ENCODE measurements around the gene SMIM10.
"Not testable (repeated sequence)": the region's sequence is repeated elsewhere in the genome, so short reads cannot be mapped to it uniquely, and the experiment has no call there.

The SMIM10 gene

DNA sequence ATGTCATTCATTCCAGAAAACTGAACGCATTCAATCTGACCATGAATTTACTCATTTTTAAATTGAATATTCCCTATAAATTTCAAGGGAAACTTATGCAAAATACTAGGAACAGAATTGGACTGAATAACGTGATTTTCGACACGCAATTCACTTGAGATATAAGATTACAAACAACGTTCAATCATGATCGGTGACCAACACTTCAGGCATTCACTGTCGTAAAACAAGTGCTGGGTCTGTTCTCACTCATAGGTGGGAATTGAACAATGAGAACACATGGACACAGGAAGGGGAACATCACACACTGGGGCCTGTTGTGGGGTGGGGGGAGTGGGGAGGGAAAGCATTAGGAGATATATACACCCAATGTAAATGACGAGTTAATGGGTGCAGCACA, 29.1 kb downstream of the SMIM10 start:
- H3K36me3 ChIP-seq (ENCODE audit: control insufficient read depth, insufficient read depth, low read length); H3K27me3 ChIP-seq (ENCODE audit: control insufficient read depth, insufficient read depth, low read length); H3K9me3 ChIP-seq (ENCODE audit: control insufficient read depth, low read length); H3K9ac ChIP-seq (ENCODE audit: low read length); H3K4me3 ChIP-seq (ENCODE audit: low read length); H3K4me1 ChIP-seq (ENCODE audit: control insufficient read depth, insufficient read depth, low read length): not testable (repeated sequence)

DNA sequence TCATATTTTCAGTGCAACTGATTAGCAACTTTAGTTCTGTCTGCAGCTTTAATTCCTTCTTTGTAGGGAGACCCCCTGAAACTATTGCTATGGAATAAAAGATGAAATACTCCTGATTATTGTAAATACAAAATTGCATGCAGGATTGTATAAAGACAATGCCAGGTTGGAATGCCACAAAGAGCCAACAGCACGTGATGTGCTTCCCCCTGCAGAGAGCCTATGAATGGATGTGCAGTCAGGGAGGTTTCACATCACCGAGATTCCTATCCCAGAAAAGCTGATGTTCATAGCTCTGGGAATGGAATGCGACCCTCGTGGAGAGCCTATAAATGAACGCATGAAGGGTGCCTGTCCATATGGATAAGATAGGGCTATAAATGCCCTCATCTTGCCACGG, 33.0 kb downstream of the SMIM10 start:
- H3K27me3 ChIP-seq (ENCODE audit: control insufficient read depth, insufficient read depth, low read length); H3K36me3 ChIP-seq (ENCODE audit: control insufficient read depth, insufficient read depth, low read length); H3K4me1 ChIP-seq (ENCODE audit: control insufficient read depth, insufficient read depth, low read length); H3K9me3 ChIP-seq (ENCODE audit: control insufficient read depth, low read length); H3K9ac ChIP-seq (ENCODE audit: low read length); H3K4me3 ChIP-seq (ENCODE audit: low read length): not testable (repeated sequence)

- no peaks in the 10 kb centered on the region for H3K36me3 ChIP-seq (ENCODE audit: control insufficient read depth, insufficient read depth, low read length)
- no peaks in the 10 kb centered on the region for H3K9me3 ChIP-seq (ENCODE audit: control insufficient read depth, low read length)
- no peak overlapping the region for H3K9ac ChIP-seq (ENCODE audit: low read length)
- no peaks in the 10 kb centered on the region for H3K27me3 ChIP-seq (ENCODE audit: control insufficient read depth, insufficient read depth, low read length)
- no peak overlapping the region for H3K4me3 ChIP-seq (ENCODE audit: low read length)
- peaks cover 3% of the 10 kb centered on the region for H3K4me1 ChIP-seq (ENCODE audit: control insufficient read depth, insufficient read depth, low read length)
Measured at GRCh38 chrX:135024526-135024925, 33.7 kb downstream of the SMIM10 start.

DNA sequence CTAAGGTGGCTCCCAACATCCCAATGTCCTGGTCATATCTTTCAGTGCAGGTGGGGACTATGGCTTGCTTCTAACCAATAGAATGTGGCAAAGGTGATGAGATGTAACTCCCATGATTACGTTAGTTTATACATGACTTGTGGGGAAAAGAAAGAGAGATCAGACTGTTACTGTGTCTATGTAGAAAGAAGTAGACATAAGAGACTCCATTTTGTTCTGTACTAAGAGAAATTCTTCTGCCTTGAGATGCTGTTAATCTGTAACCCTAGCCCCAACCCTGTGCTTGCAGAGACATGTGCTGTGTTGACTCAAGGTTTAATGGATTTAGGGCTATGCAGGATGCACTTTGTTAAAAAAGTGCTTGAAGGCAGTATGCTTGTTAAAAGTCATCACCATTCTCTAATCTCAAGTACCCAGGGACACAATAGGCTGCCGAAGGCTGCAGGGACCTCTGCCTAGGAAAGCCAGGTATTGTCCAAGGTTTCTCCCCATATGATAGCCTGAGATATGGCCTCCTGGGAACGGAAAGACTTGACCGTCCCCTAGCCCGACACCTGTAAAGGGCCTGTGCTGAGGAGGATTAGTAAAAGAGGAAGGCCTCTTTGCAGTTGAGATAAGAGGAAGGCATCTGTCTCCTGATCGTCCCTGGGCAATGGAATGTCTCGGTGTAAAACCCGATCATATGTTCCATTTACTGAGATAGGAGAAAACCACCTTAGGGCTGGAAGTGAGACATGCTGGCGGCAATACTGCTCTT, 39.6 kb downstream of the SMIM10 start:
- not testable (repeated sequence) for H3K4me3 ChIP-seq (ENCODE audit: low read length); H3K36me3 ChIP-seq (ENCODE audit: control insufficient read depth, insufficient read depth, low read length); H3K9ac ChIP-seq (ENCODE audit: low read length)

GRCh38 chrX:135041149-135042123, 50.6 kb downstream of the SMIM10 start:
- H3K9ac ChIP-seq (ENCODE audit: low read length); H3K36me3 ChIP-seq (ENCODE audit: control insufficient read depth, insufficient read depth, low read length); H3K9me3 ChIP-seq (ENCODE audit: control insufficient read depth, low read length); H3K4me3 ChIP-seq (ENCODE audit: low read length); H3K27me3 ChIP-seq (ENCODE audit: control insufficient read depth, insufficient read depth, low read length); H3K4me1 ChIP-seq (ENCODE audit: control insufficient read depth, insufficient read depth, low read length): not testable (repeated sequence)

More for the DNA sequence above, 39.6 kb downstream of the SMIM10 start:
- not testable (repeated sequence) for H3K4me1 ChIP-seq (ENCODE audit: control insufficient read depth, insufficient read depth, low read length); H3K27me3 ChIP-seq (ENCODE audit: control insufficient read depth, insufficient read depth, low read length); H3K9me3 ChIP-seq (ENCODE audit: control insufficient read depth, low read length)

All from mucosa of stomach (tissue), 1 donor.